Naive thymus-derived CD4-positive, alpha-beta T cell (primary cell): Measurements from ENCODE around the gene TBCD. TPM values are rescaled to one million over a fixed set of nuclear protein-coding genes. Genes with fewer than 3 reads are reported as not detected.

Experiments
- ATAC-seq: fragments of 150-1000 bp; cut with Tn5 transposase; 2 replicates; pipeline ENCODE4 v1.10.0; 2021; ENCODE audit warnings: mild to moderate bottlenecking, moderate library complexity
- CTCF ChIA-PET: fragments of 350-600 bp; sonication (Branson Sonifier 250); formaldehyde crosslinking; loops from one replicate; lab custom pipeline; 2021; ENCODE audit warnings: antibody characterized with exemption; lab: Charles Lee
- POLR2A ChIA-PET: fragments of 350-600 bp; sonication (Branson Sonifier 250); formaldehyde crosslinking; loops from one replicate; lab custom pipeline; 2021; ENCODE audit warnings: antibody characterized with exemption, inconsistent platforms; lab: Charles Lee
- DNase-seq, 9 donors: peaks; one replicate each; pipeline versions ENCODE4 v3.0.0 to v3.0.0-alpha.2; 2020 to 2022; ENCODE audit warnings: mixed read lengths in 1 of 9
- H3K27ac ChIP-seq: one replicate; pipeline ENCODE4 v1.7.0; 2013; ENCODE audit warnings: mild to moderate bottlenecking, low read depth, low read length, moderate library complexity
- H3K27me3 ChIP-seq, 2 donors: one replicate each; pipeline ENCODE4 v1.7.0; 2013; ENCODE audit warnings: low read length in 2 of 2, mild to moderate bottlenecking in 2 of 2, moderate library complexity in 2 of 2; ENCODE audit not compliant: control insufficient read depth in 2 of 2, insufficient read depth in 2 of 2
- H3K36me3 ChIP-seq, 3 experiments: 1 replicate in 2 of 3; 2 replicates in 1 of 3; pipeline ENCODE4 v1.7.0; 2013; ENCODE audit warnings: low read length in 3 of 3, mild to moderate bottlenecking in 3 of 3, moderate library complexity in 1 of 3; ENCODE audit not compliant: insufficient read depth in 3 of 3, control insufficient read depth in 2 of 3
- H3K4me1 ChIP-seq, 2 donors: one replicate each; pipeline ENCODE4 v1.7.0; 2013; ENCODE audit warnings: low read length in 2 of 2, mild to moderate bottlenecking in 2 of 2, moderate library complexity in 1 of 2; ENCODE audit not compliant: control insufficient read depth in 2 of 2, insufficient read depth in 2 of 2
- H3K4me3 ChIP-seq: 2 replicates; pipeline ENCODE4 v1.7.0; 2013; ENCODE audit warnings: mild to moderate bottlenecking, low read length
- H3K9me3 ChIP-seq, 3 experiments: 1 replicate in 2 of 3; 2 replicates in 1 of 3; pipeline ENCODE4 v1.7.0; 2013; ENCODE audit warnings: low read length in 3 of 3; ENCODE audit not compliant: control insufficient read depth in 2 of 3
- H3K27ac Mint-ChIP-seq, 9 donors: one replicate each; pipeline ENCODE4 v1.8.0; 2020 to 2022; ENCODE audit warnings: mixed read lengths in 9 of 9, mild to moderate bottlenecking in 8 of 9, moderate library complexity in 5 of 9, inconsistent platforms in 2 of 9
- H3K27me3 Mint-ChIP-seq, 5 donors: one replicate each; pipeline ENCODE4 v1.8.0; 2021 to 2022; ENCODE audit warnings: mixed read lengths in 5 of 5, mild to moderate bottlenecking in 1 of 5
- H3K36me3 Mint-ChIP-seq, 5 donors: one replicate each; pipeline ENCODE4 v1.8.0; 2020 to 2022; ENCODE audit warnings: mixed read lengths in 5 of 5, mild to moderate bottlenecking in 3 of 5, inconsistent platforms in 1 of 5
- H3K4me1 Mint-ChIP-seq, 7 donors: one replicate each; pipeline ENCODE4 v1.8.0; 2020 to 2022; ENCODE audit warnings: mixed read lengths in 7 of 7, mild to moderate bottlenecking in 3 of 7, inconsistent platforms in 1 of 7
- H3K4me3 Mint-ChIP-seq, 10 donors: one replicate each; pipeline ENCODE4 v1.8.0; 2020 to 2022; ENCODE audit warnings: mild to moderate bottlenecking in 10 of 10, mixed read lengths in 10 of 10, moderate library complexity in 6 of 10, inconsistent platforms in 2 of 10
- H3K9me3 Mint-ChIP-seq, 11 donors: one replicate each; pipeline ENCODE4 v1.8.0; 2020 to 2022; ENCODE audit warnings: mixed read lengths in 11 of 11, mild to moderate bottlenecking in 4 of 11, inconsistent platforms in 1 of 11, moderate library complexity in 1 of 11
- intact Hi-C, 2 donors: fragments of 100-400 bp; cut with micrococcal nuclease; formaldehyde crosslinking; loops; one replicate each; pipeline ENCODE4 v1.15.1; 2023
- polyA plus RNA-seq, 2 donors: library from polyadenylated mRNA; unstranded; fragments of 300-500 nt; fragmentation: Illumina TruSeq; gene quantifications; one replicate each; pipeline ENCODE4 v1.2.3, GENCODE V29; 2021
- total RNA-seq, 6 experiments: library from RNA in 5 of 6; stranded (reverse) in 5 of 6; gene quantifications; 1 replicate in 5 of 6; 2 replicates in 1 of 6; pipeline ENCODE4 v1.2.3 and lab custom pipeline; 2021 to 2026

TBCD gene
- total and polyA plus RNA-seq, 7 experiments from 2014 or later: 61.5 to 255 (median 123) TPM

DNA sequence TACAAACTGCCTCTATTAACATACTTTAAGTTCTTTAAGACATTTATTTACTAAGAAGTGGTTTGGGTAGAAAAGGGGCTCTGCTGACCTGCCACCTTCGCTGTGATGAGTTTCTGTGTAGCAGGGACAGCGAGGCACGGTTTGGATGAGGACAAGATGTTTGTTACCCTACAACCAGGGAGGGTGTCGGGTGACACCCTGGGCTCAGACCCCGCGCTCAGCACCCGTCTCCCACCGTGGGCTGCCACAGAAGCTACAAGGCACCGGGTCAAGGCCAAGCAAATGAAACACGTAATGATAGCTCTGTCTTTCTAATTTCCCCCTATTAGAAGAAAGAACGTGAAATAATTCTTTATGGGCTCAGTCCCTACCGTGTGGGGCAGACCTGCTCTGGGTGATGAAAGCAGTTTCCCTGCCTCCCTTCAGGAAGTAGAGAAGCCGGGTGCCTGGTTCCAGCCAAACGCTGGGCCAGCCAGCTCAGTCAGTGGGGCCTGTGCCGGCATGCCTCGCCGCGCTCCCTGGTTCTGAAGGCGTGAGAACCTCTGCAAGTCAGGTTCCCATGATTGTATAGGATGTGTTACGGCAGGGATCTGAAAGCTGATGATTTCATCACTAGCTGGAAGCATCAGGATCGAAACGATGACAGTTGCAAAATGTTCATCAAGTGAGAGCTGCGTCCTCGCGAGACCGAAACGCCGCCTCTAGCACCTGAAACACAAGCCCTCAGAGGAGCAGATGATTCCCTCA lies 84.1 kb downstream of the TBCD start:
- no peak for DNase-seq

DNA sequence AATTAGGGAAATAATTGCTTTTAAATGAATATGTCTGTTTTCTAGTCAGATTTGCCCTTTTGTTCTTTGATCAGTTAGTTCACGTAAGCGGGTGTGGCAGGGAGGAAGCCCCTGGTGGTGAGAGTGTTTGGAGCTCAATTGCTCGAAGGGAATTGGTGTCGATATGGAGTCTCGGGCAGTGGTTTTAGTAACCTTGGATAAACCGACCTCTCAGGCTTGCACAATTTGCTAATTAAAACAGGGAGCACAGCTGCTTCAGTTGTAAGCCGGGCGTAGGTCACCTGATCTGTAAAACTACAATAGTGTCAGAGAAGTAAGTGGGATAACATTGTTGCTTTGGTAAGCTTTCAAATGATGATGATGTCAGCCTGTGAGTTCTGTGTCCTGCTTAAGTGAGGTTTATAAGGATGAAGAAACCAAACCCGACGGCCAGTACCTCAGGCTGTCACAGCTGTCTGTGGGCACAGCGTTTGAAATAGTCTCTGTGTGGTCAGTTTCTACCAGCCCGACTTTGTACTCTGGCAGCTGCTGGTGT lies 85.0 kb downstream of the TBCD start:
- no peak overlapping the region for H3K27ac ChIP-seq
- H3K4me3 Mint-ChIP-seq: no peak overlapping the region
- no peak for ATAC-seq
- no peaks in the 10 kb centered on the region for H3K4me1 ChIP-seq
- H3K36me3 ChIP-seq: peaks cover 0 to 10% (median 0%) of the 10 kb centered on the region in 3 experiments
- H3K27me3 ChIP-seq: no peaks in the 10 kb centered on the region
- ChIA-PET POLR2A (interaction anchor here (1.1 kb wide), 1 partner anchor 12 kb away, joined by 3 read pairs; no protein-coding TSS in a partner anchor), CTCF (interaction anchor here (0.8 kb wide), 1 partner anchor 21 kb away, joined by 3 read pairs; no protein-coding TSS in a partner anchor)
- H3K27ac Mint-ChIP-seq: peak overlapping the region in 4 of 9 donors; percentile 4 to 63 (median 19)
- H3K9me3 Mint-ChIP-seq: no peaks in the 10 kb centered on the region
- no peaks in the 10 kb centered on the region for H3K27me3 Mint-ChIP-seq
- H3K4me1 Mint-ChIP-seq: peaks cover 0 to 8% (median 1%) of the 10 kb centered on the region in 7 donors
- intact Hi-C loops: no loop called here
- peaks cover 0 to 14% (median 0%) of the 10 kb centered on the region in 5 donors for H3K36me3 Mint-ChIP-seq
- DNase-seq: no peak
- no peak overlapping the region for H3K4me3 ChIP-seq
- H3K9me3 ChIP-seq: no peaks in the 10 kb centered on the region

More for the DNA sequence above, 84.1 kb downstream of the TBCD start:
- Histone ChIP-seq H3K27ac (no peak overlapping the region), H3K36me3 (peaks cover 0 to 10% (median 0%) of the 10 kb centered on the region in 3 experiments), H3K9me3 (no peaks in the 10 kb centered on the region), H3K4me3 (no peak overlapping the region), H3K4me1 (no peaks in the 10 kb centered on the region), H3K27me3 (no peaks in the 10 kb centered on the region)
- Mint-ChIP-seq H3K27ac (no peak overlapping the region), H3K36me3 (peaks cover 0 to 18% (median 0%) of the 10 kb centered on the region in 5 donors), H3K9me3 (no peaks in the 10 kb centered on the region), H3K4me3 (no peak overlapping the region), H3K4me1 (peaks cover 0 to 8% (median 3%) of the 10 kb centered on the region in 7 donors), H3K27me3 (no peaks in the 10 kb centered on the region)
- intact Hi-C loops: no loop called here
- ATAC-seq: no peak
- CTCF ChIA-PET: interaction anchor here (0.8 kb wide), 1 partner anchor 22 kb away, joined by 3 read pairs; no protein-coding TSS in a partner anchor
- POLR2A ChIA-PET: interaction anchor here (0.8 to 1.1 kb wide), 2 partner anchors 13 to 22 kb away, joined by 3 read pairs; no protein-coding TSS in a partner anchor

DNA sequence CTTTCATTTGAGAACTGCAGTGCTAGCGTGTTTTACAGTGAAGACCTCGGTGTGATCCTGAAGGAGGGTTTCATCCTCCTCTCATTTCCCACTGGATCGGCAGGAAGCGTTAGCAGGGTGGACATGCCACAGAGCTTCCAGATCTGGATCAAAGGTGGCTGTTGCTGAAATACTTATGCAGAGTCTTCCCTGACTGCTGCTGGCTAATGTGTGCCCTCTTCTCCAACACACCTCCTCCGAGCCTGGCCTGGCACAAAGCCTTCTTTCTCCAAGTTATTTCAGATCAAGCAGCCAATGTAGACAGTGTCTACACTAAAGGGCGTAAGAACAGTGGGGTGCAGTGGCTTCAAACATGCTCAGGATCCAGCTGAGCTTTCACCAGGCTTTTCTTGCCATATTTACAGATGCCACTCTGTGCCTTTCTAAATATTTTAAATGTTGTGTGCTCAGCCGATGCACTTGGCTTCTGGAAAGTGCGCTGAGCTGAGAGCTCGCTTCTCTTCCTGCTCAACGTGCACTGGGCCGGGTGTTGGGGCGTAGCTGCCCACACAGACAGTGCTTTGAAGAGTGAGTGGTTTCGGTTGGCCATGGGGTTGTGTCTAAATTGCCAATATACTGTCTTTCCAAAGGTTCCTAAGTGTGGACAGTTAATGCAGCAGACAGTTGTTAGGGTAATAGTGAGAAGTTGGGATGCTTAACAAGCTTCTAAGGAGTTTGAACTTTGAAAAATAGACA lies 85.9 kb downstream of the TBCD start:
- Histone ChIP-seq H3K27ac (no peak overlapping the region), H3K36me3 (peaks cover 0 to 10% (median 0%) of the 10 kb centered on the region in 3 experiments), H3K9me3 (no peaks in the 10 kb centered on the region), H3K27me3 (no peaks in the 10 kb centered on the region), H3K4me3 (no peak overlapping the region), H3K4me1 (no peaks in the 10 kb centered on the region)
- ATAC-seq (no peak), DNase-seq (no peak)
- POLR2A ChIA-PET: no interaction called here
- CTCF ChIA-PET: no interaction called here
- intact Hi-C loops: no loop called here
- peak overlapping the region in 5 of 9 donors; percentile 10 to 63 (median 30) for H3K27ac Mint-ChIP-seq
- H3K36me3 Mint-ChIP-seq: peaks cover 0 to 10% (median 0%) of the 10 kb centered on the region in 5 donors
- peaks cover 0 to 4% (median 3%) of the 10 kb centered on the region in 7 donors for H3K4me1 Mint-ChIP-seq
- peak overlapping the region in 1 of 10 donors; percentile 1 for H3K4me3 Mint-ChIP-seq
- no peaks in the 10 kb centered on the region for H3K27me3 Mint-ChIP-seq
- no peaks in the 10 kb centered on the region for H3K9me3 Mint-ChIP-seq

DNA sequence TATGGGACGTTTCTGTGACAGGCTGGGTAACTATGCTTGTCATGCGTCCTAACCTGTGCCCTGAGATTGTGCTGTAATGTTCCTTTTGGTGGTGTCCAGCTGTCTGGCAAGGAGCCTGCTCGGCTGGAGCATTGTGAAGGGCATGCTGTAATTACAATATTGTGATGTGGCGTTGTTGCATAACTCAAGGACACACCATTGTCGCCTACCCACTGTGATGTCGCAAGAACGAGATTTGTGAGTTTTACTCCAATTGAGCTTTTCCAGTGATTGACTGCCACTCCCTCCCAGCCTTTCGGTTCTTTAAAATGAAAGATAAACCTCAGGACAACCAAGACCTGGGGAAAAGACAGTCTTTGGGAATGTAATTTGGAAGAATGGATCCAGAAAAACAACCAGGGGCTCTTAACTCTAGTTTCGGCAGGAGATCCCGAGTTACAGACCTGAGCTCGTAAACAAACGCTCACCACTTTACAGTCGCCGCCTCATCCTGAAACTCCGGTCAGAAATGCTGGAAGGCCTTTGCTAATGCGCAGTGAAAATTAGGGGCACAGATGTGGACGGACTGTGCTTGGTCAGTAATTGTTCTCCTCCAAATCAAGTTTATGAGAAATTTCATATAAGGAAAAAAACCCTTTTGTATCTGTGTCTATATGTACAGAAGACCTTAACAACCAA lies 86.7 kb downstream of the TBCD start:
- Mint-ChIP-seq H3K9me3 (no peaks in the 10 kb centered on the region), H3K4me1 (peaks cover 0 to 5% (median 3%) of the 10 kb centered on the region in 7 donors), H3K27me3 (no peaks in the 10 kb centered on the region), H3K4me3 (peak overlapping the region in 1 of 10 donors; percentile 1), H3K27ac (no peak overlapping the region), H3K36me3 (peaks cover 0 to 10% (median 0%) of the 10 kb centered on the region in 5 donors)
- H3K36me3 ChIP-seq: peaks cover 0 to 7% (median 0%) of the 10 kb centered on the region in 3 experiments
- no peak for DNase-seq
- no peak overlapping the region for H3K27ac ChIP-seq
- POLR2A ChIA-PET: no interaction called here
- H3K4me3 ChIP-seq: no peak overlapping the region
- peak; percentile 50 for ATAC-seq
- no peaks in the 10 kb centered on the region for H3K9me3 ChIP-seq
- intact Hi-C loops: no loop called here
- H3K4me1 ChIP-seq: no peaks in the 10 kb centered on the region
- H3K27me3 ChIP-seq: no peaks in the 10 kb centered on the region
- CTCF ChIA-PET: no interaction called here

DNA sequence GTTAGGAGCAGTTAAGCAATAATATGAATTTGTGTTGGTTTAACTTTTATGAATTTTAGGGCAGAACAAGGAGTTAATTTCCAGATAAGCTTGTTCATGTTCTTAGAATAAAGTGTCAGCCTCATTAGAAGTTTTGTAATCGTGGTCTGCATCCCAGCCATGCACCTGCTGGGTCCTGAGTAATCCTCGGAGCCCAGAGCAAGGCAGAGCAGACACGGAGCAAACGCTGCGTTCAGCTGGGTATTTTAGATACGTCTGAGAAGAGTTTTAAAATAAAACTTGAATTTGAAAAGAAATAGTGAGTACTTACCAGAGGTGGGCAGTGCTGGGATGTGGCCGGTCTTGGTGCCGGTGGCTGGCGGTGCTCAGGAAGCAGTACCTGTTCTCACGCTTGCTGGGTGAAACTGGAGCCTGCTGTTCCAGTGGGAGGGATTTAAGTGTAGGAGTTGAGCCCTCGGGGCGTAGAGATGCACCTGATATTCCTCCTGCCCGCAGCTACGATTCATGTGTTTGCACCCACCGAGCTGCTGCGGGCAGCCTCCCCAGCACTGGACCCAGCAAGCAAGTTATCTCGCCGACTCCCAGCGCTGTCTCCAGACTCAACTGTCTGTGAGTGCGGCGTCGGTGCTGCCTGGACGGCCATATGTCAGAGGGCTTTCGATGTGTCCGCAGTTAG lies 87.9 kb downstream of the TBCD start, which contains the start of gene ZNF750:
TSS of gene ZNF750 (minus strand) at position 406 of the 676 bp plus-strand sequence. CDS start 7,568 bp downstream, outside the sequence.
- no peaks in the 10 kb centered on the region for H3K4me1 ChIP-seq
- ChIA-PET CTCF (no interaction called here), POLR2A (interaction anchor here (1.5 kb wide), 1 partner anchor 20 kb away, joined by 3 read pairs; no protein-coding TSS in a partner anchor)
- H3K4me3 ChIP-seq: no peak within 1 kb of the TSS
- Mint-ChIP-seq H3K36me3 (peaks cover 0 to 10% (median 0%) of the 10 kb centered on the region in 5 donors), H3K4me3 (no peak within 1 kb of the TSS), H3K27me3 (no peaks in the 10 kb centered on the region), H3K4me1 (peaks cover 0 to 10% (median 4%) of the 10 kb centered on the region in 7 donors), H3K27ac (peak within 1 kb of the TSS in 1 of 9 donors; percentile 72), H3K9me3 (no peaks in the 10 kb centered on the region)
- intact Hi-C loops: no loop called here
- H3K27me3 ChIP-seq: no peaks in the 10 kb centered on the region
- DNase-seq: no peak
- no peaks in the 10 kb centered on the region for H3K9me3 ChIP-seq
- H3K27ac ChIP-seq: no peak within 1 kb of the TSS
- H3K36me3 ChIP-seq: peaks cover 0 to 5% (median 0%) of the 10 kb centered on the region in 3 experiments
- no peak for ATAC-seq
